ENCODE data around the gene KLHDC7B.

KLHDC7B gene

GRCh38 chr22:50545522-50546325 is at the start of gene KLHDC7B:
Gene KLHDC7B (plus strand): TSS chr22:50545899. CDS start chr22:50546244, 345 bp downstream.
- DNase-seq (ENCODE audit: low read depth), result no peak

- no peak for DNase-seq (ENCODE audit: low read depth)
Measured at GRCh38 chr22:50497093-50497492, 48.6 kb upstream of the KLHDC7B start.

GRCh38 chr22:50498322-50498890 is 47.3 kb upstream of the KLHDC7B start:
- DNase-seq (ENCODE audit: low read depth), result peak; percentile 57

GRCh38 chr22:50500452-50500851 is 45.2 kb upstream of the KLHDC7B start:
- DNase-seq (ENCODE audit: low read depth), result no peak

- no peak for DNase-seq (ENCODE audit: low read depth)
Measured at GRCh38 chr22:50502096-50502495, 43.6 kb upstream of the KLHDC7B start.

GRCh38 chr22:50502628-50503474 is 42.8 kb upstream of the KLHDC7B start:
- DNase-seq (ENCODE audit: low read depth), result no peak

GRCh38 chr22:50503475-50504145 is 42.1 kb upstream of the KLHDC7B start:
- no peak for DNase-seq (ENCODE audit: low read depth)

- no peak for DNase-seq (ENCODE audit: low read depth)
Measured at GRCh38 chr22:50504369-50505211, 41.1 kb upstream of the KLHDC7B start.

GRCh38 chr22:50505276-50505775 is 40.4 kb upstream of the KLHDC7B start:
- DNase-seq (ENCODE audit: low read depth), result no peak

GRCh38 chr22:50505776-50506610 is 39.7 kb upstream of the KLHDC7B start:
- no peak for DNase-seq (ENCODE audit: low read depth)

GRCh38 chr22:50506611-50507420 is 38.9 kb upstream of the KLHDC7B start:
- DNase-seq (ENCODE audit: low read depth), result no peak

GRCh38 chr22:50507421-50507990 is 38.2 kb upstream of the KLHDC7B start, which contains the start of gene LMF2:
Gene LMF2 (minus strand): TSS chr22:50507702. CDS start chr22:50507675, 27 bp downstream.
- DNase-seq (ENCODE audit: low read depth), result no peak

- DNase-seq (ENCODE audit: low read depth), result peak; percentile 94
Measured at GRCh38 chr22:50507991-50508884, 37.5 kb upstream of the KLHDC7B start, which contains the start of gene NCAPH2. Gene NCAPH2 (plus strand): TSS chr22:50508224. CDS start chr22:50508338, 114 bp downstream.

- DNase-seq (ENCODE audit: low read depth), result no peak
Measured at GRCh38 chr22:50508897-50509296, 36.8 kb upstream of the KLHDC7B start.

- no peak for DNase-seq (ENCODE audit: low read depth)
Measured at GRCh38 chr22:50513175-50513574, 32.5 kb upstream of the KLHDC7B start.

GRCh38 chr22:50516068-50516467 is 29.6 kb upstream of the KLHDC7B start:
- no peak for DNase-seq (ENCODE audit: low read depth)

GRCh38 chr22:50516891-50517290 is 28.8 kb upstream of the KLHDC7B start:
- no peak for DNase-seq (ENCODE audit: low read depth)
